ENCODE results near the gene PCDHA7.
A peak's percentile ranks its signal among the peaks of the same experiment; 100 is the strongest.
"Not testable (repeated sequence)": the region's sequence is repeated elsewhere in the genome, so short reads cannot be mapped to it uniquely, and the experiment has no call there.

Gene PCDHA7

DNA sequence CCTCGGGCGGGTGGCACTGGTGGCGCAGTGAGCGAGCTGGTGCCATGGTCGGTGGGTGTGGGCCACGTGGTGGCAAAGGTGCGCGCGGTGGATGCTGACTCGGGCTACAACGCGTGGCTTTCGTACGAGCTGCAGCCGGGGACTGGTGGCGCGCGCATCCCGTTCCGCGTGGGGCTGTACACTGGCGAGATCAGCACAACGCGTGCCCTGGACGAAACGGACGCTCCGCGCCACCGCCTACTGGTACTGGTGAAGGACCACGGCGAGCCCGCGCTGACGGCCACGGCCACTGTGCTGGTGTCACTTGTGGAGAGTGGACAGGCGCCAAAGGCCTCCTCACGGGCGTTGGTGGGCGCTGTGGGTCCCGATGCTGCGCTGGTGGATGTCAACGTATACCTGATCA, 25.2 kb upstream of the PCDHA7 start:
- TF ChIP-seq, protein P1, sequence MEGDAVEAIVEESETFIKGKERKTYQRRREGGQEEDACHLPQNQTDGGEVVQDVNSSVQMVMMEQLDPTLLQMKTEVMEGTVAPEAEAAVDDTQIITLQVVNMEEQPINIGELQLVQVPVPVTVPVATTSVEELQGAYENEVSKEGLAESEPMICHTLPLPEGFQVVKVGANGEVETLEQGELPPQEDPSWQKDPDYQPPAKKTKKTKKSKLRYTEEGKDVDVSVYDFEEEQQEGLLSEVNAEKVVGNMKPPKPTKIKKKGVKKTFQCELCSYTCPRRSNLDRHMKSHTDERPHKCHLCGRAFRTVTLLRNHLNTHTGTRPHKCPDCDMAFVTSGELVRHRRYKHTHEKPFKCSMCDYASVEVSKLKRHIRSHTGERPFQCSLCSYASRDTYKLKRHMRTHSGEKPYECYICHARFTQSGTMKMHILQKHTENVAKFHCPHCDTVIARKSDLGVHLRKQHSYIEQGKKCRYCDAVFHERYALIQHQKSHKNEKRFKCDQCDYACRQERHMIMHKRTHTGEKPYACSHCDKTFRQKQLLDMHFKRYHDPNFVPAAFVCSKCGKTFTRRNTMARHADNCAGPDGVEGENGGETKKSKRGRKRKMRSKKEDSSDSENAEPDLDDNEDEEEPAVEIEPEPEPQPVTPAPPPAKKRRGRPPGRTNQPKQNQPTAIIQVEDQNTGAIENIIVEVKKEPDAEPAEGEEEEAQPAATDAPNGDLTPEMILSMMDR (IDR thresholded peaks at IDR 0.05; ENCODE audit: insufficient read depth, low read depth, low read length, missing control alignments), result no peak
- no peak for DNase-seq (ENCODE audit: low read depth)
- no peak overlapping the region for H3K4me3 ChIP-seq (ENCODE audit: low read depth, low read length)

DNA sequence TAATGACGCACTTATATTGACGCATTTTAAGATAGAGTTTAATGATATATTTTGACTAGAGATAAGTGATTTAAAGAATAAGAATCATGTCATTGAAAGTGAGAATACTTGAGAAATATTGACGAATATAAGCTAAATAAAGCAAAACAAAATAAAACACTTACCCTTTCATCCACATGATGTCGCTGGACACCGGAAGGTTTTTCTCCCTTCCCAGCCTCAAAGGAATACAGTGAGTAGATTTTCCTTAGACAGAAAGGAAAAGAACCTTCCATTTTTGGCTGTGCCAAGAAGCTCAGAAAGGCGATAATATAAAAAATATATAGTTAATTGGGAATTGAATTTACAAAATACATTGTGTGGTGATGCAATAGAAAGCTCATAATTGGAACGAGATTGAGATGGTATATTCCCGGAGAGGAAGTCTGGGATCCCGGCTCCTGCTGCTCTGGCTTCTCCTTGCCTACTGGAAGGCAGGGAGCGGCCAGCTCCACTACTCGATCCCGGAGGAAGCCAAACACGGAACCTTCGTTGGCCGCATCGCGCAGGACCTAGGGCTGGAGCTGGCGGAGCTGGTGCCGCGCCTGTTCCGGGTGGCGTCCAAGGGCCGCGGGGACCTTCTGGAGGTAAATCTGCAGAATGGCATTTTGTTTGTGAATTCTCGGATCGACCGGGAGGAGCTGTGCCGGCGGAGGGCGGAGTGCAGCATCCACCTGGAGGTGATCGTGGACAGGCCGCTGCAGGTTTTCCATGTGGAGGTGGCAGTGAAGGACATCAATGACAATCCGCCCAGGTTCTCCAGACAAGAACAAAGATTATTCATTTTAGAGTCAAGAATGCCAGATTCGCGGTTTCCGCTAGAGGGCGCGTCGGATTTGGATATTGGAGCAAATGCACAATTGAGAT, 12.4 kb upstream of the PCDHA7 start, which contains the start of gene PCDHA5:
Gene PCDHA5 (plus strand): TSS at position 239 of the 906 bp plus-strand sequence.
- TF ChIP-seq, protein P1 (IDR thresholded peaks at IDR 0.05; ENCODE audit: insufficient read depth, low read depth, low read length, missing control alignments), result peak; percentile 37
- peak; percentile 10 for DNase-seq (ENCODE audit: low read depth)
- no peak within 1 kb of the TSS for H3K4me3 ChIP-seq (ENCODE audit: low read depth, low read length)

DNA sequence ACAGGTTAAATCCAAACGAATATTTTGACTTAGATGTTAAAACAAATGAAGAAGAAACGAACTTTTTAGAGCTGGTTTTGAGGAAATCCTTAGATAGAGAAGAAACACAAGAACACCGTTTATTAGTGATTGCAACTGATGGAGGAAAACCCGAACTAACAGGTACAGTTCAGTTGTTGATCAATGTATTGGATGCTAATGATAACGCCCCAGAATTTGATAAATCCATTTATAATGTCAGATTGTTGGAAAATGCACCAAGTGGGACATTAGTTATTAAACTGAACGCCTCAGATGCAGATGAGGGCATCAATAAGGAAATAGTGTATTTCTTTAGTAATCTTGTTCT, 11.8 kb upstream of the PCDHA7 start:
- no peak for DNase-seq (ENCODE audit: low read depth)
- H3K4me3 ChIP-seq (ENCODE audit: low read depth, low read length), result no peak overlapping the region
- TF ChIP-seq, protein P1 (IDR thresholded peaks at IDR 0.05; ENCODE audit: insufficient read depth, low read depth, low read length, missing control alignments), result no peak

DNA sequence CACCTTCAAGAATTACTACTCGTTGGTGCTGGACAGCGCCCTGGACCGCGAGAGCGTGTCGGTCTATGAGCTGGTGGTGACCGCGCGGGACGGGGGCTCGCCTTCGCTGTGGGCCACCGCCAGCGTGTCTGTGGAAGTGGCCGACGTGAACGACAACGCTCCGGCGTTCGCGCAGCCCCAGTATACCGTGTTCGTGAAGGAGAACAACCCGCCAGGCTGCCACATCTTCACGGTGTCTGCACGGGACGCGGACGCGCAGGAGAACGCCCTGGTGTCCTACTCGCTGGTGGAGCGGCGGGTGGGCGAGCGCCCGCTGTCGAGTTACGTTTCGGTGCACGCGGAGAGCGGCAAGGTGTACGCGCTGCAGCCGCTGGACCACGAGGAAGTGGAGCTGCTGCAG, 11.1 kb upstream of the PCDHA7 start:
- not testable (repeated sequence) for H3K4me3 ChIP-seq (ENCODE audit: low read depth, low read length); DNase-seq (ENCODE audit: low read depth)

DNA sequence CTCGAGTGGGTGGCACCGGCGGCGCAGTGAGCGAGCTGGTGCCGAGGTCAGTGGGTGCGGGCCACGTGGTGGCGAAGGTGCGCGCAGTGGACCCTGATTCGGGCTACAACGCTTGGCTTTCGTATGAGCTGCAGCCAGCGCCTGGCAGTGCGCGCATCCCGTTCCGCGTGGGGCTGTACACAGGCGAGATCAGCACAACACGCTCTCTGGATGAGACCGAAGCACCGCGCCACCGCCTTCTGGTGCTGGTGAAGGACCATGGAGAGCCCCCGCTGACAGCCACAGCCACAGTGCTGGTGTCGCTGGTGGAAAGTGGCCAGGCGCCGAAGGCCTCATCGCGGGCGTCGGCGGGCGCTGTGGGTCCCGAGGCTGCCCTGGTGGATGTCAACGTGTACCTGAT, 10.6 kb upstream of the PCDHA7 start:
- no peak for DNase-seq (ENCODE audit: low read depth)
- H3K4me3 ChIP-seq (ENCODE audit: low read depth, low read length), result no peak overlapping the region
- TF ChIP-seq, protein P1 (IDR thresholded peaks at IDR 0.05; ENCODE audit: insufficient read depth, low read depth, low read length, missing control alignments), result no peak

DNA sequence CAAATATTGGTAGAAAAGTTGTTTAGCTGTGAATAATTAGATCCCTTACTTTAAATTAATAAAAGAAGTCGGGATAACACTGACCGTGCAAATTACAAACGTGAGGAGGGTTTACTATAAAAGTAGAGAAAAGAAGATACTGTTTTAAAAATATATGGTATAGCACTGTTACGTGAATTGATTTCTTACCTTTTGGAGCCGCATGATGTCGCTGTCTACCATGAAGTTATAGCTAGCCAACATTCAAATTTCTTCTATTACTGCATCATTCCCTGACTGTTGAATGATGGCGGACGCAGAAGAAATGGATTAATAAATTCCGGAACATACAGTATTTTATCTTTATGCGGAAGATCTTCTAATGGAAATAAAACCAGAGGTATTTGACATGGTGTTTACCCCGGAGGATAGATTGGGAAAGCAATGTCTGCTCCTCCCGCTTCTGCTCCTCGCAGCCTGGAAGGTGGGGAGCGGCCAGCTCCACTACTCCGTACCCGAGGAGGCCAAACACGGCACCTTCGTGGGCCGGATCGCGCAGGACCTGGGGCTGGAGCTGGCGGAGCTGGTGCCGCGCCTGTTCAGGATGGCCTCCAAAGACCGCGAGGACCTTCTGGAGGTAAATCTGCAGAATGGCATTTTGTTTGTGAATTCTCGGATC, 6.2 kb upstream of the PCDHA7 start, which contains the start of gene PCDHA6:
Gene PCDHA6 (plus strand): TSS at position 257 of the 658 bp plus-strand sequence. CDS start 132 bp downstream, at position 389.
- TF ChIP-seq, protein P1 (IDR thresholded peaks at IDR 0.05; ENCODE audit: insufficient read depth, low read depth, low read length, missing control alignments), result no peak
- H3K4me3 ChIP-seq (ENCODE audit: low read depth, low read length), result no peak within 1 kb of the TSS
- no peak for DNase-seq (ENCODE audit: low read depth)

DNA sequence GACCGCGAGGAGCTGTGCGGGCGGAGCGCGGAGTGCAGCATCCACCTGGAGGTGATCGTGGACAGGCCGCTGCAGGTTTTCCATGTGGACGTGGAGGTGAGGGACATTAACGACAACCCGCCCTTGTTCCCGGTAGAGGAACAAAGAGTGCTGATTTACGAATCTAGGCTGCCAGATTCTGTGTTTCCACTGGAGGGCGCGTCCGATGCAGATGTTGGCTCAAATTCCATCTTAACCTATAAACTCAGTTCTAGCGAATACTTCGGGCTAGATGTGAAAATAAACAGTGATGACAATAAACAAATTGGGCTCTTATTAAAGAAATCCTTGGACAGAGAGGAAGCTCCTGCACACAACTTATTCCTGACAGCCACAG, 5.7 kb upstream of the PCDHA7 start:
- DNase-seq (ENCODE audit: low read depth), result no peak
- TF ChIP-seq, protein P1 (IDR thresholded peaks at IDR 0.05; ENCODE audit: insufficient read depth, low read depth, low read length, missing control alignments), result no peak
- H3K4me3 ChIP-seq (ENCODE audit: low read depth, low read length), result no peak overlapping the region

DNA sequence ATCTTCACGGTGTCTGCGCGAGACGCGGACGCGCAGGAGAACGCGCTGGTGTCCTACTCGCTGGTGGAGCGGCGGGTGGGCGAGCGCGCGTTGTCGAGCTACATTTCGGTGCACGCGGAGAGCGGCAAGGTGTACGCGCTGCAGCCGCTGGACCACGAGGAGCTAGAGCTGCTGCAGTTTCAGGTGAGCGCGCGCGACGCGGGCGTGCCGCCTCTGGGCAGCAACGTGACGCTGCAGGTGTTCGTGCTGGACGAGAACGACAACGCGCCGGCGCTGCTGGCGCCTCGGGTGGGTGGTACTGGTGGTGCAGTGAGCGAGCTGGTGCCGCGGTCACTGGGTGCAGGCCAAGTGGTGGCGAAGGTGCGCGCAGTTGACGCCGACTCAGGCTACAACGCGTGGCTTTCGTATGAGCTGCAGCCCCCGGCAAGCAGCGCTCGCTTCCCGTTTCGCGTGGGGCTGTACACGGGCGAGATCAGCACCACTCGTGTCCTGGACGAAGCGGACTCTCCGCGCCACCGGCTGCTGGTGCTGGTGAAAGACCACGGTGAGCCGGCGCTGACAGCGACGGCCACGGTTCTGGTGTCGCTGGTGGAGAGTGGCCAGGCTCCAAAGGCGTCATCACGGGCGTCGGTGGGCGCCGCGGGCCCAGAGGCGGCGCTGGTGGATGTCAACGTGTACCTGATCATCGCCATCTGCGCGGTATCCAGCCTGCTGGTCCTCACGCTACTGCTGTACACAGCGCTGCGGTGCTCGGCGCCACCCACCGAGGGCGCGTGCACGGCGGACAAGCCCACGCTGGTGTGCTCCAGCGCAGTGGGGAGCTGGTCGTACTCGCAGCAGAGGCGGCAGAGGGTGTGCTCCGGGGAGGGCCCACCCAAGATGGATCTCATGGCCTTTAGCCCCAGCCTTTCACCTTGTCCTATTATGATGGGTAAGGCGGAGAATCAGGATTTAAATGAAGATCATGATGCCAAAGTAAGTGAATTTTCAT, 4.3 kb upstream of the PCDHA7 start:
- not testable (repeated sequence) for DNase-seq (ENCODE audit: low read depth); H3K4me3 ChIP-seq (ENCODE audit: low read depth, low read length)

DNA sequence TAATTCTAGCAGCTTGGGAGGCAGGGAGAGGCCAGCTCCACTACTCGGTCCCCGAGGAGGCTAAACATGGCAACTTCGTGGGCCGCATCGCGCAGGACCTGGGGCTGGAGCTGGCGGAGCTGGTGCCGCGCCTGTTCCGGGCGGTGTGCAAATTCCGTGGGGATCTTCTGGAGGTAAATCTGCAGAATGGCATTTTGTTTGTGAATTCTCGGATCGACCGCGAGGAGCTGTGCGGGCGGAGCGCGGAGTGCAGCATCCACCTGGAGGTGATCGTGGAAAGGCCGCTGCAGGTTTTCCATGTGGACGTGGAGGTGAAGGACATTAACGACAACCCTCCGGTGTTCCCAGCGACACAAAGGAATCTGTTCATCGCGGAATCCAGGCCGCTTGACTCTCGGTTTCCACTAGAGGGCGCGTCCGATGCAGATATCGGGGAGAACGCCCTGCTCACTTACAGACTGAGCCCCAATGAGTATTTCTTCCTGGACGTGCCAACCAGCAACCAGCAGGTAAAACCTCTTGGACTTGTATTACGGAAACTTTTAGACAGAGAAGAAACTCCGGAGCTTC, 455 bp downstream of the PCDHA7 start:
- not testable (repeated sequence) for DNase-seq (ENCODE audit: low read depth)

More for the DNA sequence above, 455 bp downstream of the PCDHA7 start:
- H3K4me3 ChIP-seq (ENCODE audit: low read depth, low read length), result not testable (repeated sequence)

All from GM12865 (cell line).